ENCODE results near the gene SERPINB6.

GRCh38 chr6:2982426-2983117, 11.2 kb upstream of the SERPINB6 start:
- TF ChIP-seq FOXA1 (IDR thresholded peaks at IDR 0.05) (no peak), TAF1 (conservative IDR thresholded peaks at IDR 0.05) (no peak), CTCF (IDR thresholded peaks at IDR 0.05; ENCODE audit: low read depth, low read length, missing input control) (no peak), ATF3 (IDR thresholded peaks at IDR 0.05) (no peak), MAX (IDR thresholded peaks at IDR 0.05) (no peak), SP1 (IDR thresholded peaks at IDR 0.05) (no peak), NR2F2 (IDR thresholded peaks at IDR 0.05) (no peak), YY1 (IDR thresholded peaks at IDR 0.05) (no peak), ZBTB33 (IDR thresholded peaks at IDR 0.05) (no peak), GABPA (IDR thresholded peaks at IDR 0.05 in 1 of 2, conservative IDR thresholded peaks at IDR 0.05 in 1 of 2) (no peak), EGR1 (IDR thresholded peaks at IDR 0.05; ENCODE audit: low read depth in 2 of 2) (no peak), RAD21 (IDR thresholded peaks at IDR 0.05) (no peak)
